Tibial nerve (tissue), 4 donors: ENCODE measurements around the gene LIPG.

Source experiments
- CTCF ChIP-seq, 5 experiments: fragments of 200-600 bp in 3 of 5; fragments of 450-650 bp in 2 of 5; sonication (generic) in 3 of 5; IDR thresholded peaks; one replicate each; pipeline ENCODE4 v1.5.1; 2016 to 2019; ENCODE audit warnings: antibody characterized with exemption in 5 of 5, mild to moderate bottlenecking in 3 of 5, moderate library complexity in 2 of 5
- EP300 ChIP-seq, 2 donors: sonication (generic); formaldehyde crosslinking; IDR thresholded peaks; one replicate each; pipeline ENCODE4 v1.6.1; 2017; ENCODE audit warnings: antibody characterized with exemption in 2 of 2, mild to moderate bottlenecking in 1 of 2
- POLR2A ChIP-seq, 2 donors: fragments of 450-650 bp; IDR thresholded peaks; one replicate each; pipeline ENCODE4 v1.6.1; 2017; ENCODE audit warnings: antibody characterized with exemption in 2 of 2, mild to moderate bottlenecking in 2 of 2, moderate library complexity in 2 of 2

DNA sequence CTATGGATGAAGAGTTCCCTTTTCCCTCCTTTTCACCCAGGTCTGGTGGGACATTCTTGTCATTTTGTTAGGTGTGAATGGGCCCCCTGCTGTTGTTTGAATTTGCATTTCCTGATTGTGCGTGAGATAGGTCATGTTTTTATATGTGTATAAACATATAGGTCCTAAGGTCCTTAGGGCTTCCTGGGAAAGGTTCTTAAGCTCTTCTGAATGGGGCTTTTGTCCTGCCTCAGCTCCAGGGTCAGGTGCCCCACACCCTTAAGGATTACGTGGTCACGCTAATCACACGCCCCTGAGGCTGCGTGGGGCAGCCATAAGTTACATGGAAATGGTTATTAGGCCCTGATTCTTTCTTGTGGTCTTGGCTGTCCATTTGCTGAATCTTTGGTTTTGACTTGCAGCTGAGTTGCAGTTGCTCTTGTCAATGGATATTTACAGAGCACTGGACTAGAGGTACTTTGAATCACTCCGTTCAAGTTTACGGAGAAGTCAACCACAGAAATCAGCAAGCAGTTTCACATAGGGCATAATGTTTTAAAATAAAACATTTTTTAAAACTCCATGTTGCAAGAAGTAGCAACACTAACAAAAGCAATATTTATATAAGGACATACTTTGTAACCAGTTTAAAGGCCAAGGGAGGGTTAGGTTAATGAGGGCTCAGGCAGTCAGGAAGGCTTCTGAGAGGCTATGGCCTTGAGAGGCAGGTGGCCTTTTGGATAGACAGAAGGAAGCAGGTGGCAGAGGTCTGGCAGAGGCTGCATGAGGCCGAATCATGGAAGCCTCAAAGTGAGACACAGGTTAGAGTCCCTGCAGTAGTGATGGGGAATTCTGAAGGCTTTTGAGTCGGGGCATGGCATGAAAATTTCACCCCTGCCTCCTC, 24.2 kb downstream of the LIPG start:
- TF ChIP-seq CTCF (IDR thresholded peaks at IDR 0.05) (no peak), POLR2A (IDR thresholded peaks at IDR 0.05) (no peak), EP300 (IDR thresholded peaks at IDR 0.05) (no peak)
